WERI-Rb-1 (cell line): ENCODE measurements around the gene ITPA.

Source experiments
- DNase-seq: peaks from one replicate; pipeline ENCODE4 v3.0.0-alpha.2; 2020
- H3K27ac ChIP-seq: fragments of 250-450 bp; sonication (Bioruptor Pico); 2 replicates; pipeline ENCODE4 v1.5.1; 2020; ENCODE audit warnings: mild to moderate bottlenecking, moderate library complexity
- H3K27me3 ChIP-seq: fragments of 250-450 bp; sonication (Bioruptor Pico); 2 replicates; pipeline ENCODE4 v1.5.1; 2021; ENCODE audit warnings: mild to moderate bottlenecking, low read depth, moderate library complexity; ENCODE audit not compliant: insufficient read depth, severe bottlenecking
- H3K36me3 ChIP-seq: fragments of 250-450 bp; sonication (Bioruptor Pico); 2 replicates; pipeline ENCODE4 v1.5.1; 2020; ENCODE audit warnings: mild to moderate bottlenecking, moderate library complexity
- H3K4me3 ChIP-seq: 2 replicates; pipeline ENCODE4 v1.5.1; 2011; ENCODE audit warnings: low read depth, mild to moderate bottlenecking, control low read depth, low read length
- H3K9me3 ChIP-seq: fragments of 250-450 bp; sonication (Bioruptor Pico); 2 replicates; pipeline ENCODE4 v1.5.1; 2021; ENCODE audit warnings: mild to moderate bottlenecking, moderate library complexity; ENCODE audit not compliant: severe bottlenecking
- TF ChIP-seq, protein P1 (sequence below): IDR thresholded peaks from 2 replicates; pipeline ENCODE4 v1.5.1; 2011; ENCODE audit warnings: low read depth, mild to moderate bottlenecking, control low read depth, inconsistent platforms, low read length

Gene ITPA

GRCh38 chr20:3223651-3223993, 14.3 kb downstream of the ITPA start:
- Histone ChIP-seq H3K36me3 (peaks cover 10% of the 10 kb centered on the region), H3K27ac (no peak overlapping the region), H3K27me3 (no peaks in the 10 kb centered on the region), H3K9me3 (no peaks in the 10 kb centered on the region), H3K4me3 (no peak overlapping the region)
- DNase-seq = no peak
- TF ChIP-seq, protein P1, sequence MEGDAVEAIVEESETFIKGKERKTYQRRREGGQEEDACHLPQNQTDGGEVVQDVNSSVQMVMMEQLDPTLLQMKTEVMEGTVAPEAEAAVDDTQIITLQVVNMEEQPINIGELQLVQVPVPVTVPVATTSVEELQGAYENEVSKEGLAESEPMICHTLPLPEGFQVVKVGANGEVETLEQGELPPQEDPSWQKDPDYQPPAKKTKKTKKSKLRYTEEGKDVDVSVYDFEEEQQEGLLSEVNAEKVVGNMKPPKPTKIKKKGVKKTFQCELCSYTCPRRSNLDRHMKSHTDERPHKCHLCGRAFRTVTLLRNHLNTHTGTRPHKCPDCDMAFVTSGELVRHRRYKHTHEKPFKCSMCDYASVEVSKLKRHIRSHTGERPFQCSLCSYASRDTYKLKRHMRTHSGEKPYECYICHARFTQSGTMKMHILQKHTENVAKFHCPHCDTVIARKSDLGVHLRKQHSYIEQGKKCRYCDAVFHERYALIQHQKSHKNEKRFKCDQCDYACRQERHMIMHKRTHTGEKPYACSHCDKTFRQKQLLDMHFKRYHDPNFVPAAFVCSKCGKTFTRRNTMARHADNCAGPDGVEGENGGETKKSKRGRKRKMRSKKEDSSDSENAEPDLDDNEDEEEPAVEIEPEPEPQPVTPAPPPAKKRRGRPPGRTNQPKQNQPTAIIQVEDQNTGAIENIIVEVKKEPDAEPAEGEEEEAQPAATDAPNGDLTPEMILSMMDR = no peak

- peaks cover 10% of the 10 kb centered on the region for H3K36me3 ChIP-seq
- TF ChIP-seq, protein P1 = no peak
- no peak for DNase-seq
- H3K9me3 ChIP-seq = no peaks in the 10 kb centered on the region
- no peaks in the 10 kb centered on the region for H3K27me3 ChIP-seq
- no peak overlapping the region for H3K4me3 ChIP-seq
- no peak overlapping the region for H3K27ac ChIP-seq
Observed at GRCh38 chr20:3223994-3224680, 14.8 kb downstream of the ITPA start.

DNA sequence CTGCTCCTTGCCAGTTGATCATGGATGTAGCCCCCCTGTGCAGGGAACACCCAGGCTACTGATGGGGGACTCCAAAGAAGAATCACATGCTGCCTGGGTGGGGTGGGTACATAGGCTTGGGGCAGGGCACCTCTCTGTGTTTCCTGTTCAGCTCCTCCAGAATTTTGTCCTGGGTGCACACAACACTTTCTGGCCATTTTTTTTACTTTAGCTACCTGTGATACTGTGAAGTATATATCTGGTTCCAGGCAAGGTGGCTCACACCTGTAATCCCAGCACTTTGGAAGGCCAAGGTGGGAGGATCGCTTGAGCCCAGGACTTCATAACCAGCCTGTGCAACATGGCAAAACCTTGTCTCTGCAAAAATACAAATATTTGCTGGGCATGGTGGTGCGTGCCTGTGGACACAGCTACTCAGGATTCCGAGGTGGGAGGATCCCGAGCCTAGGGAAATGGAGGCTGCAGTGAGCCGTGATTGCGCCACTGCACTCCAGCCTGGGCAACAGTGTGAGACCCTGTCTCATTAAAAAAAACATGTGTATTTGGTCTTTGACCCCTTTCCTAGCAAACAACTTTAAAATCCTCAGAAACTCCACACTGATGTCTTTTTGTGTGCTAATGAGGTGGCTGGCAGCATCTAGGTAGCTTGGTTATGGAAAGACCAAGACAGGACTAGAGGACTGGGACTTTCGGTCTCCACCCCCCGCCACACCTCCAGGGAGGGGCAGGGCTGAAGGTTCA, 15.6 kb downstream of the ITPA start:
- Histone ChIP-seq H3K36me3 (peaks cover 10% of the 10 kb centered on the region), H3K9me3 (no peaks in the 10 kb centered on the region), H3K4me3 (no peak overlapping the region), H3K27ac (no peak overlapping the region), H3K27me3 (no peaks in the 10 kb centered on the region)
- TF ChIP-seq, protein P1 = no peak
- no peak for DNase-seq

DNA sequence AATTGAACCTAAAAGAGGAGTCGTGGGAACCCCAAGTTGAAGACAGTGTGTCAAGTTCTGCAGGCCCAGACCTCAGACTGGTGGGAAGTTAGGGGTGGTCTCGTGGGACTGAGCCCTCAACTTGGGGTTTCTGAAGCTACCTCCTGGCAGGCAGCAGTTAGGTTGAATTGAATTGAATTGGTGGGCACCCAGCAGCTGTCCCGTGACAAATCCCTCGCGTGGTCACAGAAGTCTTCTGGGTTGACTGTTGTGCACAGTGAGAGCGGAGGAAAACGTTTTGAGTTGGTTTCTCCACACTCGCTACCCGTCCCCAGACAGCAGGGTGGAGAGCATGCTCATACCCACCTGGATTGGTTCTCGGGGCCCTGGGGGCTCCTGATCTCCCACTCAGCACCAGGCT, 16.8 kb downstream of the ITPA start:
- H3K9me3 ChIP-seq = no peaks in the 10 kb centered on the region
- H3K27ac ChIP-seq = no peak overlapping the region
- peaks cover 5% of the 10 kb centered on the region for H3K36me3 ChIP-seq
- no peak for DNase-seq
- no peaks in the 10 kb centered on the region for H3K27me3 ChIP-seq
- TF ChIP-seq, protein P1 = no peak
- H3K4me3 ChIP-seq = no peak overlapping the region

DNA sequence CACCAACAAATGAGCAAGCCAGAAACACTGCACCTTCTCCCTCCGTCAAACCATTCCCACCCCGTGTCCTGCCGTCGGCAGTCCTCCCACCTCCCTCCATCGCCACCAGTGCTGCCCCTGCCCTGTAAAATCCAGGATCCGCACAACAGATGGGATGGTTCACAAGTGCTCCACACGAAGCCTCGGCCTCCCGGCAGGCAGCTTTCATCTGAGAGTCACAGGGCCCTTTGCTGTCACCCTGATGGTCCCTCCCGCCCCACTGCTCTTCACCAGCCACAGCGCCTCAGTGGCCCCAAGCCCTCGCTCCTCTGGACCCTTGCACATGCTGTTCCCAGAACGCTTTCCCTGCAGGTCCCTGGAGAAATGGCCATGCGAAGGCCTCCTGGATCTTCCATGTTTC, 17.6 kb downstream of the ITPA start:
- H3K4me3 ChIP-seq = no peak overlapping the region
- H3K27me3 ChIP-seq = no peaks in the 10 kb centered on the region
- TF ChIP-seq, protein P1 = no peak
- no peaks in the 10 kb centered on the region; the same call in 1 of the 2 replicates for H3K36me3 ChIP-seq
- DNase-seq = no peak
- no peak overlapping the region for H3K27ac ChIP-seq
- H3K9me3 ChIP-seq = no peaks in the 10 kb centered on the region
